Neural cell (in vitro differentiated cells): ENCODE data around the gene NOTCH4.

Experiments
- EP300 ChIP-seq: fragments of 450-650 bp; conservative IDR thresholded peaks from 2 replicates; pipeline ENCODE4 v1.6.1; 2014; ENCODE audit warnings: antibody characterized with exemption, mild to moderate bottlenecking, moderate library complexity; ENCODE audit not compliant: poor library complexity, severe bottlenecking
- MXI1 ChIP-seq: fragments of 450-650 bp; conservative IDR thresholded peaks from 2 replicates; pipeline ENCODE4 v1.6.1; 2014; ENCODE audit warnings: antibody characterized with exemption, mild to moderate bottlenecking; ENCODE audit not compliant: poor library complexity, severe bottlenecking
- TF ChIP-seq, protein P1 (sequence below): fragments of 450-650 bp; IDR thresholded peaks from 2 replicates; pipeline ENCODE4 v1.5.1; 2014; ENCODE audit warnings: antibody characterized with exemption, mild to moderate bottlenecking, moderate library complexity; ENCODE audit not compliant: poor library complexity, severe bottlenecking

DNA sequence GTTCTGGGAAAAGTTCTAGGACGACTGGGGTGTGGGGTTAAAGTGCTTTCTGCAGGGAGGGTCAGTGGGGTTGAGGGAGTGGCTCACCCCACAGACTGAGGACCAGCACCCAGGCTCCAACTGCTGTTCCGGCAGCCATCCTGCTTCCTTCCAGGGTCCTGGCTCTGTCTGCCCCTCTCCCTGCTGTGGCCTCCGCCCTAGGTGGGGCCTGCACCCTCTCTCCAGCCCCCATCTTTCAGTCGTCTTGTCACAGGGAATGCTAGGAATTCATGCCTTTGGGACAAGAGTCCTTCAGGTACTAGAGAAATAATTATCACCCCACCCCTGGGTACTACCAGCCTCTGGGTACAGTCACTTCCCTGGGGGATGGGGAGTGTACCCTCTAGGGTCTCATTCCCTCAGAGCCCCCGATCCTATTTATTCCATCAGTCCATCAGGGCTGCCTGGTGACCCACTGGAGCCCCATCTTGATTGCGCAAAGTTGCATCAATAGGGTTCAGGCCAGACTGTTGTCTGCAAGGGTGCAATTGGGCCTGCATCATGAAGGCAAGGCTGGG lies 39.7 kb downstream of the NOTCH4 start, which contains the start of gene AGER:
- TF ChIP-seq, protein P1, sequence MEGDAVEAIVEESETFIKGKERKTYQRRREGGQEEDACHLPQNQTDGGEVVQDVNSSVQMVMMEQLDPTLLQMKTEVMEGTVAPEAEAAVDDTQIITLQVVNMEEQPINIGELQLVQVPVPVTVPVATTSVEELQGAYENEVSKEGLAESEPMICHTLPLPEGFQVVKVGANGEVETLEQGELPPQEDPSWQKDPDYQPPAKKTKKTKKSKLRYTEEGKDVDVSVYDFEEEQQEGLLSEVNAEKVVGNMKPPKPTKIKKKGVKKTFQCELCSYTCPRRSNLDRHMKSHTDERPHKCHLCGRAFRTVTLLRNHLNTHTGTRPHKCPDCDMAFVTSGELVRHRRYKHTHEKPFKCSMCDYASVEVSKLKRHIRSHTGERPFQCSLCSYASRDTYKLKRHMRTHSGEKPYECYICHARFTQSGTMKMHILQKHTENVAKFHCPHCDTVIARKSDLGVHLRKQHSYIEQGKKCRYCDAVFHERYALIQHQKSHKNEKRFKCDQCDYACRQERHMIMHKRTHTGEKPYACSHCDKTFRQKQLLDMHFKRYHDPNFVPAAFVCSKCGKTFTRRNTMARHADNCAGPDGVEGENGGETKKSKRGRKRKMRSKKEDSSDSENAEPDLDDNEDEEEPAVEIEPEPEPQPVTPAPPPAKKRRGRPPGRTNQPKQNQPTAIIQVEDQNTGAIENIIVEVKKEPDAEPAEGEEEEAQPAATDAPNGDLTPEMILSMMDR = no peak
- TF ChIP-seq EP300 (no peak), MXI1 (no peak)
